Smooth muscle cell of trachea (primary cell): ENCODE measurements around the gene ATXN2L. TPM values are rescaled to one million over a fixed set of nuclear protein-coding genes. Genes with fewer than 3 reads are reported as not detected.

Experiments used
- total RNA-seq: library from RNA; depleted of rRNA; stranded (reverse); fragments of >200 nt; gene quantifications from 2 replicates; pipeline ENCODE4 v1.2.1, GENCODE V29; 2014

Gene ATXN2L
- 48.0 and 50.9 TPM in 2 replicates for total RNA-seq

GRCh38 chr16:28822520-28823290 lies at the start of gene ATXN2L:
Gene ATXN2L (plus strand): TSS chr16:28822999. CDS start chr16:28823260, 261 bp downstream.

GRCh38 chr16:28846080-28846932 lies 23.5 kb downstream of the ATXN2L start, which contains the start of gene TUFM:
Gene TUFM (minus strand): TSS chr16:28846348. CDS start chr16:28846269, 79 bp downstream.

GRCh38 chr16:28878083-28878926 lies 55.5 kb downstream of the ATXN2L start, which contains the start of gene ATP2A1:
Gene ATP2A1 (plus strand): TSS chr16:28878488. CDS start chr16:28878672, 184 bp downstream.

Other genes with a start within 250 kb of the ATXN2L start
- 0.15 TPM in 1 of 2 replicates, not detected in the other for gene SULT1A2, start 225.9 kb upstream of the ATXN2L start, total RNA-seq
- 0.58 and 3.8 TPM in 2 replicates for gene SULT1A1, start 213.0 kb upstream of the ATXN2L start, total RNA-seq
- 0.15 TPM in 1 of 2 replicates, not detected in the other for gene NPIPB8, start 184.9 kb upstream of the ATXN2L start, total RNA-seq
- 116 and 191 TPM in 2 replicates for gene EIF3C, start 111.5 kb upstream of the ATXN2L start, total RNA-seq
- gene NPIPB9, start 71.2 kb upstream of the ATXN2L start, total RNA-seq, result 2.0 and 3.2 TPM in 2 replicates
- 128 and 129 TPM in 2 replicates for gene TUFM, start 23.3 kb downstream of the ATXN2L start, total RNA-seq
- gene SH2B1, start 40.8 kb downstream of the ATXN2L start, total RNA-seq, result 16.3 and 20.2 TPM in 2 replicates
- 0.44 and 0.99 TPM in 2 replicates for gene ATP2A1, start 55.5 kb downstream of the ATXN2L start, total RNA-seq
- 32.4 and 42.8 TPM in 2 replicates for gene RABEP2, start 102.2 kb downstream of the ATXN2L start, total RNA-seq
- not detected in 2 replicates for gene CD19, start 109.0 kb downstream of the ATXN2L start, total RNA-seq
- 19.0 and 22.5 TPM in 2 replicates for gene NFATC2IP, start 127.9 kb downstream of the ATXN2L start, total RNA-seq
- gene SPNS1, start 151.8 kb downstream of the ATXN2L start, total RNA-seq, result 34.8 and 64.7 TPM in 2 replicates
- gene LAT, start 162.1 kb downstream of the ATXN2L start, total RNA-seq, result 0.99 and 1.5 TPM in 2 replicates